ENCODE data around the gene CHGA.

CHGA gene

DNA sequence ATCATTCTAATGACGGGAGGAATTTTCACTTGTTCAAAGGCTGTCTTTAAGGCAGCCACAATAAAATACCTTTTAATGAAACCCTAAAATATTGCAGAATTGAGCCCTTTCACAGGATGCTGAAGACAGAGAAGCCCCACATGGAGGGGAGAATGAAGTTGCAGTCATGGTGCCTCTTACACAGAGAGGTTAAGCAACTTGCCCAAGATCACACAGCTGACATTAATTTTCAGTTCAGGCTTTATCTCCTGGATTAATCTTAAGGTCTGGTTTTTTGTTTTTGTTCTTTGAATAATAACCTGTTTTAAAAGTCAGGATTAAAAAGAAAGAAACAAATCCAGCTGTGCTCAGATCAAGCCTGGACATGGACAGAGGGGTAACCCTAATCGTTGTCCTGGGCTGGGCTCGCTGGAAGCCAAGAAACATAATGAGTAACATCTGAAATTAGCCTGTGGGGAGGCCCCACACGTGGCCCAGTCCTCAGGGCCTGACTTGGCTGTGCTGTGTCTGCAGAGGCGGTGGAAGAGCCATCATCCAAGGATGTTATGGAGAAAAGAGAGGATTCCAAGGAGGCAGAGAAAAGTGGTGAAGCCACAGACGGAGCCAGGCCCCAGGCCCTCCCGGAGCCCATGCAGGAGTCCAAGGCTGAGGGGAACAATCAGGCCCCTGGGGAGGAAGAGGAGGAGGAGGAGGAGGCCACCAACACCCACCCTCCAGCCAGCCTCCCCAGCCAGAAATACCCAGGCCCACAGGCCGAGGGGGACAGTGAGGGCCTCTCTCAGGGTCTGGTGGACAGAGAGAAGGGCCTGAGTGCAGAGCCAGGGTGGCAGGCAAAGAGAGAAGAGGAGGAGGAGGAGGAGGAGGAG is 8.0 kb downstream of the CHGA start:
- DNase-seq = no peak

GRCh38 chr14:92931681-92932447 is 8.9 kb downstream of the CHGA start:
- DNase-seq = no peak

DNA sequence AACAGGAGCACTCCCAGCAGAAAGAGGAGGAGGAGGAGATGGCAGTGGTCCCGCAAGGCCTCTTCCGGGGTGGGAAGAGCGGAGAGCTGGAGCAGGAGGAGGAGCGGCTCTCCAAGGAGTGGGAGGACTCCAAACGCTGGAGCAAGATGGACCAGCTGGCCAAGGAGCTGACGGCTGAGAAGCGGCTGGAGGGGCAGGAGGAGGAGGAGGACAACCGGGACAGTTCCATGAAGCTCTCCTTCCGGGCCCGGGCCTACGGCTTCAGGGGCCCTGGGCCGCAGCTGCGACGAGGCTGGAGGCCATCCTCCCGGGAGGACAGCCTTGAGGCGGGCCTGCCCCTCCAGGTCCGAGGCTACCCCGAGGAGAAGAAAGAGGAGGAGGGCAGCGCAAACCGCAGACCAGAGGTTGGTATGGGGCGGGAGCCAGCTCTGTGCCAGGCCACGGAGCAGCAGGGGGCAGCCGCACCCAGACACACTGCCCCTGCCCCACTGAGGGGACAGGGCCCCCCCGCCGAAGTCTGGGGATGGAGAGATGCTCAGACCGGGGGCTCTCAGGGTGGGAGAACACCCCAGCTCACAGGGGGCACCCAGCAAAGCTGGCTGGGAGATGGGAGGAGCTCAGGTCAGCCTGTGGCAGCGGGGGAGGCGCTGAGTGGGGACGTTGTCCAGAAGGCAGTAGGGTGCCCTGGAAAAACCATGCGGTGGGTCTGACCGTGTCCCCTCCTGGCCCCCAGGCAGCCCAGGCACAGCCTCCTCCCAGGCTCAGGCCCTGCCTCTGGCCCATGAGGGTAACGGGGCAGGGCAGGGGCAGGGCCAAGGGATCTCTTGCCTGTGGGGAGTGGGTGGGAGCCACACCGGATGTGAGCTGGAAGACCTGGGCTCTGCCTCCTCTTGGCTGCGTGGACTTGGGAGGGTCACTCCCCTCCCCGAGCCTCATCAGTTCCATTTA is 9.8 kb downstream of the CHGA start:
- no peak for DNase-seq

DNA sequence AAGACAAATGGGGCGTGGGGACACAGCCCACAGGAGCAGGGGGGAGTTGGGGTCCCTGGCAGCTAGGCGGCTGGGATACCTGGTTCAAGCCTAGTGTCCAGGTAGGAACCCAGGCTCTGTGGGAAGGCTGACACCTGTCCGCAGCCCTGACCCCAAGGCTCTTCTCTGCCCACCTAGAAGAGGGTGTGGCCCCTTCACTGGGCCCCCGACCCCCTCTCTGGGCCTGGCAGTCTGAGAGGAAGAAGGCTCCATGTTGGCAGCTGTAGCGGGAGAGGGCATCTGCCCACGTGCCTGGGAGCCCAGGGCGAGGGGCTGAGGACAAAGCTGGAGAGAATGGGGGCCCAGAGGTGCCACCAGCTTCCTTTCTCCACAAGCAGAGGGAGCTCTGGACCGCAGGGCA is 10.5 kb downstream of the CHGA start:
- no peak for DNase-seq

DNA sequence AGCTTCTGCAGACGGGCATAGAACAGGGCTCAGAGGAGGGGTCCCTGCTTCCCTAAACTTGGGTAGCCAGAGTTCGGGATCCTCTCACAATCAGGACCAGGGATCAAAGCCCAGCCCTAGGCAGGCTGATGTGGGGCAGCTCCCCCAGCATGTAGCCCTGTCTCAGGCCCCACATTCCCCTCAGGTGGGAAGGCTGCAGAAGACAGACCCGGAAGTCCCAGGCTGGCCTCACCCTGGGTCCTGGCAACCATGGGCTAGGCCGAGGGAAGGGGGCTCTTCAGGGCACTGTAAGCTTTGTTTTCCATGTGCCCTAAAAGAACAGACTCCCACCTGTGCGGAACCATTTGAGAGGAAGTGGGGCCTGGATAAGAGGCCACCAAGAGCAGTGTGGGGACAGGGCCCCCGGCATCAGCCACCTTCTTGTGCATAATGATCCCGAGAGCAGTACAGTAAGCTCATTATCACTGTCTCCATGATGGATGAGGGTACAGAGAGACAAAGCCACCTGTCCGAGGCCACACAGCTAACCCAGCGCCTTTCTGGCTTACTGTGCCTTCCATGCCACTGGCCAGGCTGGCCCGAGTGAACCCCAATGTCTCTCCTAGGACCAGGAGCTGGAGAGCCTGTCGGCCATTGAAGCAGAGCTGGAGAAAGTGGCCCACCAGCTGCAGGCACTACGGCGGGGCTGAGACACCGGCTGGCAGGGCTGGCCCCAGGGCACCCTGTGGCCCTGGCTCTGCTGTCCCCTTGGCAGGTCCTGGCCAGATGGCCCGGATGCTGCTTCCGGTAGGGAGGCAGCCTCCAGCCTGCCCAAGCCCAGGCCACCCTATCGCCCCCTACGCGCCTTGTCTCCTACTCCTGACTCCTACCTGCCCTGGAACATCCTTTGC is 11.5 kb downstream of the CHGA start:
- no peak for DNase-seq

GRCh38 chr14:92935446-92935845 is 12.5 kb downstream of the CHGA start:
- no peak for DNase-seq

- DNase-seq = no peak
Observed at GRCh38 chr14:92936085-92936484, 13.1 kb downstream of the CHGA start.

GRCh38 chr14:92937051-92937937 is 14.3 kb downstream of the CHGA start:
- DNase-seq = peak; percentile 38 to 73

DNA sequence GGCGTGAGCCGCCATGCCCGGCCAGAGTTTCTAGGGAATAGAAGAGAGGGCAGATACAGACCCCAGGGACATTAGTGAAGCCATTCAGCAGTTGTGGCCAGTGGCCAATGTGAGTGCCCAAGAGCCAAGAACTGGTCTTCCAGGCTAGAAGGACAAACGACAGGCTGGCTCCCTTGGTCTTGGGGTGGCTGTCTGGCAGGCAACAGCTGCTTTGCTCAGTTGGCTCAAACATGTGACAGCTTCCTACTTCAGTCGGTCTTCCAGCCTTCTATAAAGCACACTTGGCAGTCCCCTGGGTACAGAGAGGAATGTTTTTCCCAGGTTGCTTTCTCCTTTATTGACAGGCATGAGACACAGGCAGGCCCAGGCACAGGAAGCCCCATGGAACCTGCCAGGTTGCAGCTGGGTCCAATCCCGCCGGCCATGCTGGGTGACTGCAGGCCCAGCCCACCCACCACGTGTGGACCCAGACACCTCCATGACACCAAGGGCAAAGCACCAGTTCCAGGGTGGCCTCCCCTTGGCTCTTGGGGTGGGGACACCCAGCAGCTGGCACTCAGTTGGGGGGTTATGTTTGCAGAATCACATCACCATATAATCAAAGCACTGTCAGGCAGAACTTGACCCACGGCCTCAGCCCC is 15.4 kb downstream of the CHGA start:
- DNase-seq = no peak

- DNase-seq = no peak
Observed at GRCh38 chr14:92938890-92939671, 16.1 kb downstream of the CHGA start.

DNA sequence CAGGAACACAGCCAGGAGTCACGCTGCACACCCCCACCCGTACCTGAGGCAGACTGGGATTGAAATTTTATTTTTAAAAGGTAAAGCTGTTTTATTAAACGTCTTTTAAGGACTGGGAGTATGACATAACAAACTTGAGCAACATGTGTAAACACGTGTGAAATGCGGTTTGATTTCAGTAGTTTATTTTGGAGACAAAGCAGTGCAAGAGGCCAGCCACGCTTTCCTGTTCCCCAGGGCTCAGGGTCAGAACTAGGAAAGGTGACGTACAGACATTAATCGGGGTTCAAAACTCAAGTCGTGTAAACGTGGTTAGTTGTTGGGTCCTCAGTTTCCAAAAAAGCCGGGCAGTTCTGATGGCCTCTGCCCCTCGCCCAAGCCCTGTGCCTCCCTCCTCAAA is 16.7 kb downstream of the CHGA start:
- no peak for DNase-seq

DNA sequence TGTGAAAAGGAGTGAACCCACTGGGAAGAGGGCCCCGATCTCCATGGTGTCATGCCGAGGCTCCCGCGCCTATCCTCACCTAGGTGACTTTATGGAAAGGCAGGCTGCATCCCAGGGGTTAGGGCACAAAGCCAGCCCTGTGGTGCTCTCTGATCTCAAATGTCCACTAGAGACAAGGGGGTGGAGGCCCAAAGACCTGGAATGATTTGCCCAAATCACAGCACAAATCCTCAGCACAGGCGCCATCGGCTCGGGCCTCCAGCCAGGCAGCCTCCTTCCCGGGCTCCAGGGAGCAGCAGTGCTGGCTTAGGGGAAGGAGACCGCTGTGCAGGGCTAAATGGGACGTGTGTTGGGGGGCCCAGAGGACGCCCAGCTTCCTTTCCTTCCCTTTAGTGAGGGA is 17.6 kb downstream of the CHGA start:
- no peak for DNase-seq

- DNase-seq = no peak
Observed at GRCh38 chr14:92941531-92941930, 18.6 kb downstream of the CHGA start.

GRCh38 chr14:92942136-92942535 is 19.2 kb downstream of the CHGA start:
- DNase-seq = no peak

DNA sequence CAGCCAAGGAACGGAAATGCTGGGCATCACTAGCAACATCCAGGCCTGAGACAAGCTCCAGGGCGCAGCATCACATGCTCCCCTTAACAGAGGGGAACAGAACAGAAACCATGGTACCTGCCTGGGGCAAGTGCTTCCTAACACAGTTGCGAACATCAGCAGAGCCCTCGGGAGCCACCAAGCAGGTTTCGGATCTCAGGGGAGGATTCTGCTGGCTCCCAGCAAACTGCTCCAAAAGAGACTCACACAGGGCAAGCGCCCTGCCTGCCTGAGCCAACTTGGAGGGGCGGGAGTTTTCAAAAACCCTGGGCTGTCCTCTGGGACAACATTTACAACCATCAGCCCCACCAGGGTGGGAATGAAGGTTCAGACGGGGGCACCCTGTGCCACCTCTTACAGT is 19.6 kb downstream of the CHGA start:
- no peak for DNase-seq

DNA sequence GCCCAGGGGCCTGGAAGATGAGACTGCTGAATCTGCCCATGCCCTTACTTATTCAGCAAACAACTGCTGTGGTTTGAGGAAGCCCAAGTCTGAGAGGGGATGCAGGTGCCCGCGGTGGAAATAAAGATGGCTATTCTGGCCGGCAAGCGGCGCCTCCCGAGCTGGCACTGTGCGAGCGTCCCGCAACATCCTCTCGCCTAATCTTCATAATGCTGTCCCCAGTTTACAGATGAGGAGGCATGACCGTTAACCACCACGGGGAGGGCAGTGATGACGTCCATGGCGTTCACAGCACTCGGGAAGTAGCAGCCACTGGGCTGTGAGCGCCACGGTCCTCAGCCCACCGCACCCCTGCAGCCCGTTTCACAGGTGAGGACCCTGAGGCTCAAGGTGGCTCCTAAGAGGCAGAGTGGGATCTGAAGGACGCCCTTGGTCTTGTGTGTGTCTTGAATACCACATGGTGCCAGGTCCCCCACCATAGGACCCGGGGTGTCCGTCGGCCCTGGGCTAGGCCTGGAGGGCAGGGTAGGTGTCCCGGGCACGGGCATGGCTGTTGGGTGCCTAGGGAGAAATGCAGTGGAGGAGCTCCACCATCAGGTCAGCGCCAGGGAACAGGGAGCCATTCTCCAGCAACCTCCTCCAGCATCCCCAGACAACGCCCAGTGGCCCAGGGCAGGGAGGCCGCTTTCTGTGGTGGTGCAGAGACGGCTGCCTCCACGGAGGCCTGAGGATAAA is 20.2 kb downstream of the CHGA start:
- no peak for DNase-seq

DNA sequence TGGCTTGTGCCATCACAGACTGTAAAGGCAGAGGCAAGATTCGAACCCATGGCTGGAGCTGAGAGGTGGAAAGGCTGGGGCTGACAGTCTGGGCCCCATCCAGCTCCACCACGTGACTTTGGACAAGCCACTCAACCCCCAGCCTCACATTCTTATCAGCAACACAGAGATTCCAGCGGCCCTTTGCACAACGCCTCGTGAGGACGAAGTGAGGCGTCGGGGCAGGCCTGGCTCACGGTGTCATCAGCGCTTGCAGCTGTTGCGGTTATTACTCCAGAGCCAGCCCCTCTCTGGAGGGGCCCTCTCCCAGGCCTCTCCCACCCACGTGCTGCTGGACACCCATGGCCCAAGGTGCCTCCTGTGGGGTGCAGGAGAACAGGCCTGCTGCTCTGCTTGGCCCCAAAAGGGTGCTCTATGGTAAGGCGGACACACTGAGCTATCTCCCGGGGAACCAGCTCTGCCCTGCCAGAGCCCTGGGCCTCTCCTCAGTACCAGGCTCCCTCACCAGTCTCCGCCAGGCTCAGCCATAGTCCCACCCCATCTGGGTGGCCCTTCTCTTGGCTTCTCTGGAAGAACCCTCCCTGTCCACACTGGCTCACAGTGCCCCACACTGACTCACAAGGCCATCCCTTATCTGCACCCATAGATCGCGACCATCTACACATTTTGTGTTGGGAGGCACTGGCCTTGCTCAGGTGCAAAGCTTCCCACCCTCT is 21.1 kb downstream of the CHGA start:
- DNase-seq = no peak

- no peak for DNase-seq
Observed at GRCh38 chr14:92944976-92945375, 22.0 kb downstream of the CHGA start.
